Amniotic stem cell (primary cell): ENCODE data around the gene DIABLO.
A peak's percentile ranks its signal among the peaks of the same experiment; 100 is the strongest.
"Not testable (repeated sequence)": the region's sequence is repeated elsewhere in the genome, so short reads cannot be mapped to it uniquely, and the experiment has no call there.

Source experiments
- DNase-seq: peaks from one replicate; lab custom pipeline; 2025; lab: John Stamatoyannopoulos, UW

DIABLO gene

DNA sequence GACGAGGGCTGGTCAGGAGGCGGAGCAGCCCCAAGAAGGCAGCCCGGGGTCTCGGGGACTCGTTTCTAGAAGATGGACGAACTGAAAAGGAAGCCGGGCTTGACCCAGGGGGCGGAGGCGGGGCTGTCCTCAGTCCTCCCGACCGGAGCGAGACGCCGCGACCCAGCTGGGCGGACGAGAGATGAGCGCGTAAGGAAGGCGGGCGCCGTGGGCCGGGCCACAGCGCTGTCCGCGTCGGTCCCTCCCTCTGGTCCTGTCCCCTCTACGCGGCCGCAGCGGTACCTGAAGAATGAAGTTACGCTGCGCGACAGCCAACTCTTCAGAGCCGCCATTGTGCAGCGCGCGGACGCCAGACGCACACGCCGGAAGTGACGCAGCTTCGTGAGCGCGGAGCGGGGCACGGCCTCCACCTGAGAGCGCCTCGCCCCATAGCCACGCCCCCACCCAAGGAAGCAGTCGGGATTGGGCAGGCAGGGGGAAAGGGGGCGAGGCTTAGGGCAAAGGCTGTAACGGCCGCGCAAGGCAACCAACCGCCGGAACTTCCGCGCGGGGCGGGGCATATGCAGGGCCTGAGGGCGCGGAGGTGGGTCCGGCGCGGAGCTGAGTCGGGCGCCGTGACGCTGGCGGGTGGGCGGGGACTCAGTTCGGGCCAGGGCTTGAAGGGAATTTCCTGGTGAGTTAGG lies at the start of gene DIABLO:
TSS of gene DIABLO (minus strand) at position 370 of the 683 bp plus-strand sequence. CDS start at position 332, 38 bp downstream.
- DNase-seq: peak; percentile 99

DNA sequence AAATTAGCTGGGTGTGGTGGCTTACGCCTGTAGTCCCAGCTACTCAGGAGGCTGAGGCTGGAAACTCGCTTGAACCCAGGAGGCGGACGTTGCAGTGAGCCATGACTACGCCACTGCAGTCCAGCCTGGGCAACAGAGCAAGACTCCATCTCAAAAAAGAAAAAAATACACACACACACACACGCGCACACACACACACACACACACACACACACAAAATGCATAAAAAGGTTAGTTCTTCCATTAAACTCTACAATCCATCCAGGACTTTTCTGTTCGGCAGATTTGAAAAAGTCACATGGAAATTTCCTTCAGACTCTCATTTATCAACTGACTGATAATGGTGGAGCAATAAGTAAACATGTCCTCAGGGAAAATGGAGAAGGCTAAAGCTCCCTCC lies 49.6 kb upstream of the DIABLO start:
- DNase-seq: no peak

DNA sequence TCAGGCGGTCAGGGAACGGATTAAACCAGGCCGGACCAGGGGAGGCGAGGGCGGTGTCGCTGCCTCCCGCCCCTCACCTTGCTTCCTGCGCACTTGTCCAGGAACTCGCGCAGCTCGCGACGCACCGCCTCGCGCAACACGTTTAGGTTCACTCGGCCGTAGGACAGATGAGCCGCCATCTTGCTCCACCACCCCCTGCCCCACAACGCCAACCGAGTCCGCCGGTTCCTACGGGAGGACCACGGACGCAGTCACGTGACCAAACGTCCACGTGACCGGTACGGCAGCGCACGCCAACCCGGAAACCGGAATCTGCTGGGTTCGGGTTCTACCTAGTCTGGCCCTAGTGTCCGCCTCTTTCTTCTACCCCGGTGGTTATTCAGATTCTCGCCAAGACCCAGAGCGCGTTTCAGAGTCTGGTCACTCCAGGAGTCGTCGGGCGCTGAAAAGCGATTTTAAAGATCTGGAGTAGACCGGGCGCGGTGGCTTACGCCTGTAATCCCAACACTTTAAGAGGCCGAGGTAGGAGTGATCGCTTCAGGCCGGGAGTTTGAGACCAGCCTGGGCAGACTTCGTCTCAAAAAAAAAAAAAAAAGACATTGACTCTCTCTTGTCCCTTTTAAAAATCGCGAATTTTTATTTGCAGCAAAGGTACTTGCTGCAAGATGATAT lies 40.5 kb upstream of the DIABLO start, which contains the start of gene VPS33A:
TSS of gene VPS33A (minus strand) at position 265 of the 672 bp plus-strand sequence. CDS start at position 179, 86 bp downstream.
- DNase-seq: peak; percentile 95

DNA sequence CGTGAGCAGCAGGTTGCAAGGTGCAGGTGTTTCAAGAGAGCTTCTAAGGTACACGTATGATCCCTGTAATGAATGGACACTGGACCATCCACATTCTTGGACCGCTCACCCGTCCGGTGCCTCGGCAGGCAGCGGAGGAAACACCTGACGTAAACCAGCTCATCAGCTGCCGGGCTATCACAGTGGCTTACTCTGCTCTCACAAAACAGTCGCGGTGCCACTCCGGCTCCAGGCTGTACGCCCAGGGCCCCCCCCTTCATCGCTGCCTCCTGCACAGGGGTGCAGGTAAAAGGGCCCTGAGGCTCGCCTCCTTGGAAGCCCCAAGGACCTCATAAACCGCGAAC lies 40.0 kb upstream of the DIABLO start:
- no peak for DNase-seq

DNA sequence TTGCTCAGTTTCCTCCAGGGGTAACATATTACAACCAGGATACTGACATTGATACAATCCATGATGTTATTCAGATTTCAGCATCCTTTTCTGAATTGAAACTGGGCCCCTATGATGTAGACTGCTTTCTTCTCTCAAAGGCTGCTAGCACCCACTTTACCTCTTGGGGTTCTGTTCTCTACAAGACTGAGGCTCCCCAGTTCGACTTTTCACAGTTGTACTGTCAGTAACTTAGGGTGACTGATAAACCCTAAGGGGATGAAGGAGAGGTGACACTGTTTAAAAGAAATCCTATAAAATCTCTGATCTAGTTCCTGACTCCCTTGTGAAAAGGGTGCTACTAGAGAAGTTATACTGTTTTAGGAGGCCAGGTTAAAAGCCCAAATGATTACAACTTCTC lies 39.6 kb upstream of the DIABLO start:
- DNase-seq: no peak

DNA sequence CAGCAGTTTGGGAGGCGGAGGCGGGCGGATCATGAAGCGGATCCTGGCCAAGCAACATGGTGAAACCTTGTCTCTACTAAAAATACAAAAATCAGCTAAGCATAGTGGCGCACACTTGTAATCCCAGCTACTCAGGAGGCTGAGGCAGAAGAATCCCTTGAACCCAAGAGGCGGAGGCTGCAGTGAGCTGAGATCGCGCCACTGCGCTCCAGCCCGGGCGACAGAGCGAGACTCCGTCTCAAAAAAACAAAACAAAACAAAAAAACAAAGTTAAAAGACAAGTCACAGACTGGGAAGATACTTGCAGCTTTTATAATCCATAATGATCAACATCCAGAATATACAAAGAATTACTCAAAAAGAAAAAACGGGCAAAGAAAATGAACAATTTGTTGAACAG lies 34.9 kb upstream of the DIABLO start:
- DNase-seq: not testable (repeated sequence)

DNA sequence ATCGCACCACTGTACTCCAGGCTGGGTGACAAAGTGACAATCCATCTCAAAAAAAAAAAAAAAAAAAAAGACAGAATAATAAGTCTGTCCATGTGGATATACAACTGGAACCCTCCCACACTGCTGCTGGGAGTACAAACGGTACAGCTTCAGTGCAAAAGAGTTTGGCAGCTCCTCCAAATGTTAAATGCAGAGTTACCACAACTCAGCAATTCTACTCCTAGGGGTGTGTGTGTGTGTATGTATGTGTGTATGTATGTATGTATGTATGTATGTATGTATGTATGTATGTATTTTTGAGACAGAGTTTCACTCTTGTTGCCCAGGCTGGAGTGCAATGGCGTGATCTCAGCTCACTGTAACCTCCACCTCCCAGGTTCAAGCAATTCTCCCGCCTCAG lies 33.1 kb upstream of the DIABLO start:
- DNase-seq: not testable (repeated sequence)

DNA sequence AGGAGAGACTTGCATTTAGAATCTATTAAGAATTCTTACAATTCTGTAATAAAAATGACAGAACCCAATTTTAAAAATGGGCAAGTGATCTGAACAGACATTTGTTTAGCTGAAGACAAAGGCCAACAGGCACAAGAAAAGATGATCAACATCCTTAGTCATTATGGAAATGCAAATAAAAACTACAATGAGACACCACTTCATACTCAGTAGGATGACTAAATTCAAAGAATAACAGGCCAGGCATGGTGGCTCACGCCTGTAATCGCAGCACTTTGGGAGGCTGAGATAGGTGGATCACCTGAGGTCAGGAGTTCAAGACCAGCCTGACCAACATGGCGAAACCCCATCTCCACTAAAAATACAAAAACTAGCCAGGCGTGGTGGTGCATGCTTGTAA lies 32.6 kb upstream of the DIABLO start:
- not testable (repeated sequence) for DNase-seq

DNA sequence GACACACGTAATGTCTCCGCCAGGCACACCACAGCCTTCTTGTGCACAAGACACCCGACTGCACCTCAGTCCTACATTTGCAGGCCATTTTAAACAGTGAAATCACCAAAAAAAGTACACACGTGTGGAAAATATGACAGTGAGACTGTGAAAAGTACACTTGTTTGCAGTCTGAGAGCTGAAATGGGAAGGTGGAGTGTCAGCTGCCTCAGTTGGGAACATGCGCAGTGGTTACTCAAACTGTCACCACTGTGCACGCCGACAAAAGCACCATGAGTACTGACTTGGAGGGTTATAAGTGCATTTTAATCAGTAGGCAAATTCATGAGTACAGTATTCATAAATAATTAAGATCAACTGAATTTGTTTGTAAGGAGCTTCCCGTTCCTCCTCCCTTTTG lies 24.7 kb upstream of the DIABLO start:
- DNase-seq: no peak

DNA sequence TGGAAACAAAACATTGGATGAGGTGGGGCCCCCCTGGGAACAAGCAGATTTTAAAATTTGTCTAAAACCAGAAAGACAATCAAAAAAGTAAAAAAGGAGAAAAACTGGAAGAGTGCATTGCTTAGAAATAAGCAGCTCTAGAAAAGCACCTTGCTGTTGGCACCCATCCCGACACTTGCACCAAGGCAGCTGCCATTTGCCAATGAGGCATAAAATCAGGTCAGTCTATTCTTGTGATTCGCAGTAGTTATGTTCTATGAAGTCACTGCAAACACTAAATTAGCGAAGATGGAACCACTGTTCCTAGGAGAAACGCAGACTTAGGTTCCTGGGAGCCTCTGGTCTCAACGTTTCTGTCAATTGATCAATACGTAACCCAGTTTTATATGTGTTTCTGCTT lies 24.2 kb upstream of the DIABLO start:
- no peak for DNase-seq

DNA sequence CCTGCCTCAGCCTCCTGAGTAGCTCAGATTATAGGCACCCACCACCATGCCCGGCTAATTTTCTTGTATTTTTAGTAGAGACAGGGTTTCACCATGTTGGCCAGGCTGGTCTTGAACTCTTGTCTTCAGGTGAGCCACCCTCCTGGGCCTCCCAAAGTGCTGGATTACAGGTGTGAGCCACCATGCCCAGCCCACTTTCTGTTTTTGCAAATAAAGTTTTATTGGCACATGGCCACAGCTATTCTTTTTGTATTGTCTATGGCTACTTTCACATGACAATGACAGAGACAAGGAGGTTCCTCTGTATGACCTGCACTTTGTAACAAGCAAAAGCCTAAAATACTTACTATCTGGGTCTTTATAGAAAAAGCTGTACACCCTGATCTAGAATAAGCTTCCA lies 19.7 kb upstream of the DIABLO start:
- no peak for DNase-seq

DNA sequence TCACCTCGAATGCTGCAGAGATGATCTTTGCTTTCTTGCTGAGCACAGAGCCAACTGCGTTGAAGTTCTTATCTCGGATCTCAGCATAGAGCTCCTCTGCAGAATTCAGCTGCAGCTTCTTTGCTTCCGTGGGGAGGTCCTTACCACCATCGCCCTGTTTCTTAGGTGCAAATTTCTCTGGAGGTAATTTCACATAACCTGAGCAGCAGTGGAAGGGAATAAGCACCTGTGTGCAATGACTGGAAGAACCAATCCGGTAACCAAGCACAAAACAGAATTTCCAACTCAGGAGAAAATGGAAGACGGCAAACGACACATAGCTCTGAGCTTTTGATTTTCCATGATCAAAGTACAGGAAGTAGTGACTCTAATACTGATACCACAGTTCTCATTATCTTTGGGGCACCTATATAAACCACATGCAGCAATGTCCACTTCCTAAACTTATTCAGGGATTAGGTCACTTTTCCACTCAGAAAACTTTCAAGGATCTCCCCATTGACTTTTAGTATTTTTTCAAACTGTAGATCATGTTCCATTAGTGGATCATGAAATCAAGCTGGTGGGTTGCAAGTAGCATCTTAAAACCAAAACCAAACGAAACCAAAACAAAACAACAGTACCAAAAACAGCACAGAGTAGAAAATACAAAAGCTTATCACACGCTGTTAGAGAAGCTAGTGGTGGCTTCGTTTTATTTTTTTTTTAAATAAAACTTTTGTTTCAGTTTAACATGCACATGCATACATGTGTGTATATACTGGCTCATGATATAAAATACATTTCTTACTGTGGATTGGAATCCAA lies 18.9 kb upstream of the DIABLO start:
- DNase-seq: no peak

DNA sequence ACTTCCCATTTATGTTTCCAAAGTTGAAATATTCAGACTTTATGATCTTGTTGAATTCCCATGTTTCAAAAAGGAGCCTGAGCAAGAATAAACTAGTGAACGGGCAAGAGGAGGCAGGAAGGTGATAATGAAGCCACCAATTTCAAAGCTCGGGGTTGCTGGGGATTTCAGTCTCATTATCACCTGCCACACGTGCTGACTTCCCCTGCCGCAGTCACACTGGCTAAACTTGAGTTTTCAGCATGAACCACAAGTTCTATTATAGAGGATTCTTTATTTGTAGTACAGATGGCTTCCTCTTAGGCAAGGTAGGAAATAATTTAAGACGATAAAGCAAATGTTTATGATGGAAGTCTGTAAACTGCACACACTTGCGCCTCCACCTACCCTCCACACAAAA lies 18.1 kb upstream of the DIABLO start:
- no peak for DNase-seq

DNA sequence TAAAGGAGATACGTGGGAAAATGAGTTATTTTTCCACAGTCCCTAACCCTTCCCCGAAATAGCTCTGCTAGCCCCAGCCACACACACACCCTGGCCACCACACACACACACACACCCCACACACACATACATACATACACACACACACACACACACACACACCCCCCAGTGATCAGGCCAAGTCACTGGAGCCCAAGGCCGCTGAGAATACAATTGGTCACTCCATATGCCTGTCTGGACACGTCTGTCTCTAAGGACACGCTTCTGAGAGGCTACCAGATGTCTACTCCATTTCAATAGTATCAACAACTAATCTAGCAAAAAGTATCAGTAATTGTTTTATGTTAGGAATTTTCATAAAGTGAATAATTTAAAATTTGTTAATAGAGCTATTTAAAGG lies 13.0 kb upstream of the DIABLO start:
- DNase-seq: no peak

DNA sequence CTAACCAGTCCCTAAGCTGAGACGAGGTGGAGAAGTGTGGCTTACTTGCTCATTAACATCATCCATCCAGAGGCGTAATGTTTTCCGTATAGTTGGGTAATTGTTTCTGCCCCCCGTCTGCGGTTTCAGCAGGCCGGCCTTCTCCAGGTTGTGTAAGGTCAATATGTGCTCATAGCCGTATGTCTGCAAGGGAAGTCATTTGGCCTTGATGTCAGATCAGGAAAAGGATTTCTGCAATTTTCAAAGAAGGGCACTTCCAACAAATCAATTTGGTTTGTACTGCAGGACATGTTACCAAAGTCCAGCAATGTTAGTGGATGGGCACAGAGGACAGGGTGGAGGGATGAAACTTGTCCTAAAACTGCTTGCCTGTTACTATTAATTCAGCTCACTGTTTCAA lies 9.9 kb upstream of the DIABLO start:
- no peak for DNase-seq

DNA sequence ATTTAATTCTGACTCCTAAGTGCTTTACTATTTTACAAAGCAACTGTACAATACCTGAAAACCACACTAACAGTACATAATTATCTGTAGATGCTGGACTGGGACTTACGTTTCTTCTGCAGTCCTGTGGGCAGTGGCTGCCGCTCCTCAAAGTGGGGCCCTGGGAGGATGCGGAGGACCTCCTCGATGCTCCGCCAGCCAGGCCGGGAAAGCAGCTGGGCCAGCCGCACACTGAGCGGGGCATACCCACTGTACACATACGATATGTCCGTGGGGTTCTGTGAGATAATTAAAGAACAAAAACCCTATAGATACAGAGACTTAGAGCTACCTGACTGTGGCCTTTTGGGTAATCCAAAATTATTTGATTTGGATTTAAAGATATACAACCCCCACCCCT lies 6.8 kb upstream of the DIABLO start:
- no peak for DNase-seq

DNA sequence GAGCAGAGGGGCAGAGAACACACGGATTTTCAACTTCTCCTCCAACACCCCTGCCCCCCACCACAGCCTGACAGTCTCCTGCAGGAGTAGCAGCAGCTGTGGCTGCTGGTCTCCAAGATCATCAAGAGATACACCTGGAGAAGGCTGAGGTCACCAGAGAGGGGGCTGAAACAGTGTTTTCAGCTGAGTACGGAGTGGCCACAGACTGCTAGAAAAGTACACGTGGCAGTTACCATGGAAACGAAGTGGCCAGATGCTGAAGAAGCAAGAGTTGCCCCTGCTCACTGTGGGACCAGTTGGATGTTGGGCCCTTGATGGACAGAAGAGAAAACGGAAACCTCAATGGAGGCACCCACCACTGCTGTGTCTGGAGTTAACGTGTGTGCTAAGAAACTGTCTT lies 4.9 kb upstream of the DIABLO start:
- no peak for DNase-seq

DNA sequence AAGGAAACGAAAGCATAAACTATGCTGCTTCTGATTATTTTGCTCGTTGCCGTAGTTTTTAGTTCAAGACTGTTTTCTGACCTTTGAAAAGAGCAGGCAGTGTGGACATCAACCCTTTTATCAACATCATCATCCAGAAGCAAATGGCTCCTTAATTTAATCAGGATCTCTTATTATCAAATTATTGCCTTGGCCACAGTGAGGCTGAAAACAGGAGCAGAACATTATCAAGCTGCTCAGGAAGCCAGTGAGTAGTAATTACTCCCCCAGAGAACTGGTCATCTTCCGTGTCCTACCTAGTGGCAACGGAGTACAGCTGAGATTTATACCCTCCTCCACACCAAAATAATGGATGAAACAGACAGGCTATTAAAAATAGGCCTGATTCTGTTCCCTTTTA lies 2.2 kb upstream of the DIABLO start:
- no peak for DNase-seq

DNA sequence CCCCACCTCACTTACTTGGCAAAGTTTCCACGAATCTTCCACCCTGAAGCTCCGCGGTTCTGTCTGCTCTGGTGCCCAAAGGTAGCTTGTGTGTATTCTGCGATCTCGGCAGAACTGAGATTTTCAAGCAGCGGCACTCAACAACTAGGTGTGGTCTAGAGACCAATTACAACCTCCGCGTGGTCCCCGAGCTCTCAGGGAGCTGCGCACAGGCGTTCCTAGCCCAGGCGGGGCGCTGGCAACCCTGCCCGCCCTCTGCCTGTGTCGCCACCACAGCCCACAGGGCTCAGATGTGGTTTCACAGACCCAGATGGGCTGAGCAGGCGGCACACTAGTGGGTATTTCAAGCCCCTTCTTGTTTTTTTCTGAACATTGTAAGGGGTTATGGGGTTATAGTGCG lies 1.5 kb upstream of the DIABLO start:
- DNase-seq: no peak

DNA sequence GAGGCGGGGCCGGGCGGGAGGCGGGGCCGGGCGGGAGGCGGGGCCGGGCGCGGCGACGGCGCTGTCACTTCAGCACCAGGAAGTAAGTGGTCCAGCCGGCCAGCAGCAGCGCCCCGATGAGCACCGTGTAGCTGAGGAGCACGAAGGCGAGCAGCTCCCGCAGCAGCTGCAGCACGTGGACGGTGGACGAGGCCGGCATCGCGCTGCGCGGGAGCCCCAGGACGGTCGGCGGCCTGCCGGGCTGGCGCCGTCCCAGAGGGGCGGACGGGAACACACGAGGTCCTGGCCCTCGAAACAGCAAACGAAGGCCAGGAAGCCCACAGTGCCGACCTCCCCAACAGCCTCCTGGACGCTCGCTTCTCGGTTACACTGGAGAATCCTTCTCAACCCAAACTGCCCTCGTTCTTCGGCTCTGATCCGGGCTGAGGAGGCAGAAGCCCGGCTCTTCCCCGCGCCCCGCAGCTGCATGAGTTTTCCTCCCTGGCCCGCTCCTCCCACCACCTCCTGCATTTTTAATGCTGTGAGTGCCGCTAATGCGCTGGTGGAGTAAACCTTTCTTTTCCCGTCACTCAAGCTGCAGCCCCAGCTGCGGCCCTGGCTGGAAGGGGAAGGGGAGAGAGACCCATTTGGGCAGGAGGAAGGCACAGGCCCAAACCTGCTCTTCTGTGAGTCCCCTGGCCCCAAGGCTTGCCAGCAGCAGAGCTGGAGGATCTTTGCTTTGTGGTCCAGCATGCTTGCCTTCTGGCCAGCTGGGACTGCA lies 694 bp upstream of the DIABLO start:
- no peak for DNase-seq

DNA sequence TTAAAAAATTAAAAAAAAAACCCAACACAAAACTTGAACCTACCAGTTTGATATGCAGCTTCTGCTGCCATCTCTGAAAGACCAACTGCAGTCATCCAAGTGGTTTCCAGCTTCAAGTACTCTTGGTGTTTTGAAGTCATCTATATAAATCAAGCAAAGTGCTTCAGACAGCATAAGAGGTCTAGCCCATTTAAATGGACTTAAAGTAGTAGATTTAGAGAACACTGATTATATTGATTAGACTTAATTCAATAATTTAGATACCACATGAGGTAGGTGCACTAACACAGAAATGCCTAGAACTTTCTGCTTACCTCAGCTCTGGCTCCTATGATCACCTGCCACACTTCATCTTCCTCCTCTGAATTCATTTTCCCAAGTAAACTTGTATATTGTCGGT lies 9.4 kb downstream of the DIABLO start:
- no peak for DNase-seq

DNA sequence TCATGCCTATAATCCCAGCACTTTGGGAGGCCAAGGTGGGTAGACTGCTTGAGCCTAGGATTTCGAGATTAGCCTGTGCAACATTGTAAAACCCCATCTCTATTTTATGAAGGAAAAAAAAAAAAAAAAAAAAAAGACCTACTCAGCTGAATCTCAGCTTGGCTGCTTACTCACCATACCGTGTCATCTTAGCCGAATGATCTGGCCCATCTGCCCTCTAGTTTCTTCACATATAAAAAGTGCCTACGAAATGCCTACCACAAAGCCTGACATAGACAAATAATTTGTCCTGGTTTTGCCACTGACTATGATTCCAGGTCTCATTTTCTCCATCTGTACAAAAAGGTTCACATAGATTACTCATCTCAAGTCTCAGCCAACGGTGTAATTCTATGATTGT lies 10.1 kb downstream of the DIABLO start:
- DNase-seq: no peak
